BLaER1 (cell line): ENCODE data around the gene PLA1A.

Experiments
- H3K27ac ChIP-seq: shearing (Covaris generic); formaldehyde crosslinking; 2 replicates; pipeline ENCODE4 v1.8.1; 2022
- H3K27me3 ChIP-seq: shearing (Covaris generic); formaldehyde crosslinking; 2 replicates; pipeline ENCODE4 v1.8.1; 2022
- H3K36me3 ChIP-seq: shearing (Covaris generic); formaldehyde crosslinking; 2 replicates; pipeline ENCODE4 v1.8.1; 2022
- H3K4me1 ChIP-seq: shearing (Covaris generic); formaldehyde crosslinking; 2 replicates; pipeline ENCODE4 v1.8.1; 2022
- H3K4me2 ChIP-seq: shearing (Covaris generic); formaldehyde crosslinking; 2 replicates; pipeline ENCODE4 v1.8.1; 2022
- H3K4me3 ChIP-seq: shearing (Covaris generic); formaldehyde crosslinking; 2 replicates; pipeline ENCODE4 v1.8.1; 2022
- H3K9ac ChIP-seq: shearing (Covaris generic); formaldehyde crosslinking; 2 replicates; pipeline ENCODE4 v1.8.1; 2022
- H3K9me3 ChIP-seq: shearing (Covaris generic); formaldehyde crosslinking; 2 replicates; pipeline ENCODE4 v1.8.1; 2022
- H4K20me1 ChIP-seq: shearing (Covaris generic); formaldehyde crosslinking; 2 replicates; pipeline ENCODE4 v1.8.1; 2022
- Cebpa-rat ChIP-seq: shearing (Covaris generic); IDR thresholded peaks from 2 replicates; pipeline ENCODE4 v1.8.1; 2022

PLA1A gene

GRCh38 chr3:119624002-119624720 lies 26.5 kb downstream of the PLA1A start:
- Histone ChIP-seq H4K20me1 (no peaks in the 10 kb centered on the region), H3K4me1 (no peaks in the 10 kb centered on the region), H3K36me3 (no peaks in the 10 kb centered on the region), H3K27me3 (no peaks in the 10 kb centered on the region), H3K4me3 (no peak overlapping the region), H3K4me2 (no peak overlapping the region), H3K9me3 (no peaks in the 10 kb centered on the region), H3K9ac (no peak overlapping the region), H3K27ac (no peak overlapping the region)
- no peak for TF ChIP-seq Cebpa-rat

- TF ChIP-seq Cebpa-rat, result no peak
- Histone ChIP-seq H3K4me2 (no peak overlapping the region), H3K9ac (no peak overlapping the region), H4K20me1 (no peaks in the 10 kb centered on the region), H3K4me1 (no peaks in the 10 kb centered on the region), H3K27me3 (no peaks in the 10 kb centered on the region), H3K27ac (no peak overlapping the region), H3K4me3 (no peak overlapping the region), H3K36me3 (no peaks in the 10 kb centered on the region), H3K9me3 (no peaks in the 10 kb centered on the region)
Observed at GRCh38 chr3:119625451-119626153, 27.9 kb downstream of the PLA1A start.

- Histone ChIP-seq H3K27ac (no peak overlapping the region), H3K4me2 (no peak overlapping the region), H4K20me1 (no peaks in the 10 kb centered on the region), H3K9me3 (no peaks in the 10 kb centered on the region), H3K9ac (no peak overlapping the region), H3K36me3 (no peaks in the 10 kb centered on the region), H3K4me1 (no peaks in the 10 kb centered on the region), H3K4me3 (no peak overlapping the region), H3K27me3 (no peaks in the 10 kb centered on the region)
- no peak for TF ChIP-seq Cebpa-rat
Observed at GRCh38 chr3:119626196-119626595, 28.5 kb downstream of the PLA1A start.

GRCh38 chr3:119627461-119627860 lies 29.8 kb downstream of the PLA1A start:
- H3K4me3 ChIP-seq, result no peak overlapping the region
- no peak overlapping the region for H3K9ac ChIP-seq
- H3K4me1 ChIP-seq, result no peaks in the 10 kb centered on the region
- H3K9me3 ChIP-seq, result no peaks in the 10 kb centered on the region
- H3K4me2 ChIP-seq, result no peak overlapping the region
- H3K27me3 ChIP-seq, result no peaks in the 10 kb centered on the region
- H3K36me3 ChIP-seq, result no peaks in the 10 kb centered on the region
- no peaks in the 10 kb centered on the region for H4K20me1 ChIP-seq
- H3K27ac ChIP-seq, result no peak overlapping the region
- no peak for TF ChIP-seq Cebpa-rat

- Histone ChIP-seq H3K36me3 (no peaks in the 10 kb centered on the region), H3K4me3 (no peak overlapping the region)
Observed at GRCh38 chr3:119628390-119628789, 30.7 kb downstream of the PLA1A start.

GRCh38 chr3:119628816-119629445 lies 31.2 kb downstream of the PLA1A start:
- TF ChIP-seq Cebpa-rat, result no peak
- no peaks in the 10 kb centered on the region for H4K20me1 ChIP-seq
- no peak overlapping the region for H3K4me3 ChIP-seq
- H3K9me3 ChIP-seq, result no peaks in the 10 kb centered on the region
- no peak overlapping the region for H3K27ac ChIP-seq
- no peaks in the 10 kb centered on the region for H3K36me3 ChIP-seq
- H3K4me2 ChIP-seq, result no peak overlapping the region
- no peak overlapping the region for H3K9ac ChIP-seq
- H3K27me3 ChIP-seq, result no peaks in the 10 kb centered on the region
- no peaks in the 10 kb centered on the region for H3K4me1 ChIP-seq

More at GRCh38 chr3:119628390-119628789, 30.7 kb downstream of the PLA1A start:
- Histone ChIP-seq H3K9ac (no peak overlapping the region), H4K20me1 (no peaks in the 10 kb centered on the region), H3K27me3 (no peaks in the 10 kb centered on the region), H3K27ac (no peak overlapping the region), H3K4me2 (no peak overlapping the region), H3K9me3 (no peaks in the 10 kb centered on the region), H3K4me1 (no peaks in the 10 kb centered on the region)
- no peak for TF ChIP-seq Cebpa-rat

- no peak for TF ChIP-seq Cebpa-rat
- H3K27me3 ChIP-seq, result no peaks in the 10 kb centered on the region
- H3K4me3 ChIP-seq, result no peak overlapping the region
- no peaks in the 10 kb centered on the region for H3K9me3 ChIP-seq
- no peaks in the 10 kb centered on the region for H3K4me1 ChIP-seq
- H3K4me2 ChIP-seq, result no peak overlapping the region
- no peak overlapping the region for H3K27ac ChIP-seq
- H3K36me3 ChIP-seq, result no peaks in the 10 kb centered on the region
- no peak overlapping the region for H3K9ac ChIP-seq
- no peaks in the 10 kb centered on the region for H4K20me1 ChIP-seq
Observed at GRCh38 chr3:119630128-119630879, 32.6 kb downstream of the PLA1A start.

- no peaks in the 10 kb centered on the region for H3K9me3 ChIP-seq
- no peaks in the 10 kb centered on the region for H3K36me3 ChIP-seq
- no peak overlapping the region for H3K9ac ChIP-seq
- H3K27ac ChIP-seq, result no peak overlapping the region
- H3K27me3 ChIP-seq, result no peaks in the 10 kb centered on the region
- no peak for TF ChIP-seq Cebpa-rat
- H3K4me3 ChIP-seq, result no peak overlapping the region
- H4K20me1 ChIP-seq, result no peaks in the 10 kb centered on the region
- no peak overlapping the region for H3K4me2 ChIP-seq
- no peaks in the 10 kb centered on the region for H3K4me1 ChIP-seq
Observed at GRCh38 chr3:119630880-119631329, 33.2 kb downstream of the PLA1A start.

- TF ChIP-seq Cebpa-rat, result no peak
- Histone ChIP-seq H3K27ac (no peak overlapping the region), H3K36me3 (no peaks in the 10 kb centered on the region), H3K4me2 (no peak overlapping the region), H3K4me3 (no peak overlapping the region), H3K4me1 (no peaks in the 10 kb centered on the region), H3K9ac (no peak overlapping the region), H3K27me3 (no peaks in the 10 kb centered on the region), H4K20me1 (no peaks in the 10 kb centered on the region), H3K9me3 (no peaks in the 10 kb centered on the region)
Observed at GRCh38 chr3:119631516-119631915, 33.8 kb downstream of the PLA1A start.

- H3K9me3 ChIP-seq, result no peaks in the 10 kb centered on the region
- H3K4me3 ChIP-seq, result no peak overlapping the region
- no peak overlapping the region for H3K27ac ChIP-seq
- TF ChIP-seq Cebpa-rat, result no peak
- no peak overlapping the region for H3K9ac ChIP-seq
- H3K27me3 ChIP-seq, result no peaks in the 10 kb centered on the region
- H3K4me2 ChIP-seq, result no peak overlapping the region
- H4K20me1 ChIP-seq, result no peaks in the 10 kb centered on the region
- H3K4me1 ChIP-seq, result no peaks in the 10 kb centered on the region
- no peaks in the 10 kb centered on the region for H3K36me3 ChIP-seq
Observed at GRCh38 chr3:119632216-119632615, 34.5 kb downstream of the PLA1A start.
